Activated naive CD4-positive, alpha-beta T cell treated with anti-CD3 and anti-CD28 coated beads, Interleukin-2, amount 50 U/mL, for 16 hours (primary cell): Measurements from ENCODE around the gene MPDU1.
A peak's percentile ranks its signal among the peaks of the same experiment; 100 is the strongest.

Source experiments
- DNase-seq: peaks from one replicate; pipeline ENCODE4 v3.0.0-alpha.2; 2020

Gene MPDU1

DNA sequence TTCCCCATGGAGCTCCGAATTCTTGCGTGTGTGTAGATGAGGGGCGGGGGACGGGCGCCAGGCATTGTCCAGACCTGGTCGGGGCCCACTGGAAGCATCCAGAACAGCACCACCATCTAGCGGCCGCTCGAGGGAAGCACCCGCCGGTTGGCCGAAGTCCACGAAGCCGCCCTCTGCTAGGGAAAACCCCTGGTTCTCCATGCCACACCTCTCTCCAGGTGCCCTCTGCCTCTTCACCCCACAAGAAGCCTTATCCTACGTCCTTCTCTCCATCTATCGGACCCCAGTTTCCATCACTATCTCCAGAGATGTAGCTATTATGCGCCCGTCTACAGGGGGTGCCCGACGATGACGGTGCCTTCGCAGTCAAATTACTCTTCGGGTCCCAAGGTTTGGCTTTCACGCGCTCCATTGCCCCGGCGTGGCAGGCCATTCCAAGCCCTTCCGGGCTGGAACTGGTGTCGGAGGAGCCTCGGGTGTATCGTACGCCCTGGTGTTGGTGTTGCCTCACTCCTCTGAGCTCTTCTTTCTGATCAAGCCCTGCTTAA lies 22.6 kb upstream of the MPDU1 start:
- peak; percentile 86 for DNase-seq

DNA sequence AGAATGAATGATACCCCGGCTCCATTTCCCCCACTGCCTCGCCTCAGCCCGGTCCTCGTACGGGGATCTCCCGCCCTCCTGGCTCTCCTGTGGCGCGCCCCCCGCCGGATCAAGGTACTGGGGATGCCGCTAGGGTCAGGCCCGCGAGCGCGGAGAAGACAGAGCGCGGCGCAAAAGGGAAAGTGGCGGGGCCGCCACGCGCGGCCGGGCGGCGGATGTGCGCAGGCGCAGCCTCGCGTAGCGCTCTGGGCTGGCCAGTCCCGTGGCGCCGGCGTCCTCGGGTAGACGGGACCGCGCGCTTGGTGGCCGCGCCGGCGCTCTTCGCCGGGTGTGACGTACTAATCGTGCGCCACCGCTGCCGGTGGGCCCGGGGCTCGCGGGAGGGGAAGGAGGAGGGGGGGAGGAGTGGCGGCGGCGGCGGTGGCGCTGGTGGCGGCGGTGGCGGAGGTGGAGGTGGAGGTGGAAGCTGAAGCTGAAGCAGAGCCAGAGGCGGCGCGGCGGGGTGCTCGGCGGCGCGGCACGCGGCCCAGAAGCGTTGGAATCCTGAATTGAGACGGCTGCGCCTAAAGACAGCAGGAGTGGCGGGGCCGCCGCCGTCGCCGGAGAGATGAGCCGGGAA lies 22.0 kb upstream of the MPDU1 start, which contains the start of gene SENP3:
TSS of gene SENP3 (plus strand) at position 331 of the 619 bp plus-strand sequence. CDS start 1,158 bp downstream, outside the sequence.
- DNase-seq, result peak; percentile 92

DNA sequence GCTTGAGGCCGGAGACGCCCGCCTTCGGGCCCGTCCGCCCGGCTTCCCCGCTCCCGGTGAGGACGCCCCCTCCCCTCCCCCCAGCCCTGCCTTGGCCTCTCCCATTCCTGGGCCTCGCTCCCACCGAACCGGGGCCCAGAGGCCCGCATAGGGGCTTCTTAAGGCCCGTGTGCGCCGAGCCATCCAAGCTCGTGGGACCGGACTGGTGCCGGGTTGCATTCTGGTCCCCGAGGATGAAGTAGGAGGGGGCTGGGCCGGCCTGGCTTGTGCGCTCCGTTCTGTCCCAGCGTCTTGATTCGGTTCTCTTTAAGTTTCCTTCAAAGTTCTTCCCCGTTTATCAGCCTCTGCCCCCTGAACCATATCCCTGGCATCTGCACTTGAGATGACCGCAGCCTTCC lies 21.4 kb upstream of the MPDU1 start:
- DNase-seq, result peak; percentile 39

DNA sequence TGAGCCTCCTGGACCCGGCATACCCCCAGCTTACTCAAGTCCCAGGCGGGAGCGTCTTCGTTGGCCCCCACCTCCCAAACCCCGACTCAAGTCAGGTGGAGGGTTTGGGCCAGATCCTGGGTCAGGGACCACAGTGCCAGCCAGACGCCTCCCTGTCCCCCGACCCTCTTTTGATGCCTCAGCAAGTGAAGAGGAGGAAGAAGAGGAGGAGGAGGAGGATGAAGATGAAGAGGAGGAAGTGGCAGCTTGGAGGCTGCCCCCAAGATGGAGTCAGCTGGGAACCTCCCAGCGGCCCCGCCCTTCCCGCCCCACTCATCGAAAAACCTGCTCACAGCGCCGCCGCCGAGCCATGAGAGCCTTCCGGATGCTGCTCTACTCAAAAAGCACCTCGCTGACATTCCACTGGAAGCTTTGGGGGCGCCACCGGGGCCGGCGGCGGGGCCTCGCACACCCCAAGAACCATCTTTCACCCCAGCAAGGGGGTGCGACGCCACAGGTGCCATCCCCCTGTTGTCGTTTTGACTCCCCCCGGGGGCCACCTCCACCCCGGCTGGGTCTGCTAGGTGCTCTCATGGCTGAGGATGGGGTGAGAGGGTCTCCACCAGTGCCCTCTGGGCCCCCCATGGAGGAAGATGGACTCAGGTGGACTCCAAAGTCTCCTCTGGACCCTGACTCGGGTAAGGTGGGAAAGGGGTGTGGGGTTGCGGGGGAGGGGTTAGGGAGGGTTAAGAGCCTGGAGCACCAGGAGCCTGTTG lies 20.4 kb upstream of the MPDU1 start:
- no peak for DNase-seq

DNA sequence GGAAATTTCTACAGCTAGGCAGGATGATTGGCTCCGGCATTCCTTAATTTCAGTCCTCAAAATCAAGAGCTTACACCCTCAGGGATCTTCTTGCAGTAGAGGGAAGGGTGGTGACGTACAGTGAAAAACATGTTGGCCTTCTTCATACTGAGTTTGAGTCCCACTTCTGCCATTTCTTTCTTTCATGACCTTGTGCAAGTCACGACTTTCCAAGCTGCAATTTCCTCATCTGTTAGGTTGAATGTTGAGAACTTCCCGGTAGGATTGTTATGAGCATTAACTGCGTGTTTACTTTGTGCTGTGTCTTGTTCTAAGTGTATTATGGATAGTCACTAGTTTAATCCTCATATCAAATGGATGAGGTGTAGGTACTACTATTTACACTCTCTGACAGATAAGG lies 14.1 kb upstream of the MPDU1 start:
- DNase-seq, result no peak

DNA sequence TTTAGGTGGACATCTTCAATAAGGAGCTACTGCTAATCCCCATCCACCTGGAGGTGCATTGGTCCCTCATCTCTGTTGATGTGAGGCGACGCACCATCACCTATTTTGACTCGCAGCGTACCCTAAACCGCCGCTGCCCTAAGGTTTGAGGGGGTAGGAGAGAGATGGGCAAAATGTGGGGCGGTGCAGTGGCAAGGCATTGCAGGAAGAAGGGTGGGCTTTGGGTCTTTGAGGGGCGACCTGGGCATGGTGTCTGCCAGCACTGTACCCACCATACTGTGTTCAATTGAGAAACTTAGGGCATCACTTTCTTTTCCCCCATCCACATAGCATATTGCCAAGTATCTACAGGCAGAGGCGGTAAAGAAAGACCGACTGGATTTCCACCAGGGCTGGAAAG lies 13.3 kb upstream of the MPDU1 start:
- DNase-seq, result no peak

DNA sequence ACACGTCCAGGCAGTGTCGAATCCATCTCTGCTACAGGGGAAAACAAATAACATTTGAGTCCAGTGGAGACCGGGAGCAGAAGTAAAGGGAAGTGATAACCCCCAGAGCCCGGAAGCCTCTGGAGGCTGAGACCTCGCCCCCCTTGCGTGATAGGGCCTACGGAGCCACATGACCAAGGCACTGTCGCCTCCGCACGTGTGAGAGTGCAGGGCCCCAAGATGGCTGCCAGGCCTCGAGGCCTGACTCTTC lies 11.4 kb upstream of the MPDU1 start:
- no peak for DNase-seq

DNA sequence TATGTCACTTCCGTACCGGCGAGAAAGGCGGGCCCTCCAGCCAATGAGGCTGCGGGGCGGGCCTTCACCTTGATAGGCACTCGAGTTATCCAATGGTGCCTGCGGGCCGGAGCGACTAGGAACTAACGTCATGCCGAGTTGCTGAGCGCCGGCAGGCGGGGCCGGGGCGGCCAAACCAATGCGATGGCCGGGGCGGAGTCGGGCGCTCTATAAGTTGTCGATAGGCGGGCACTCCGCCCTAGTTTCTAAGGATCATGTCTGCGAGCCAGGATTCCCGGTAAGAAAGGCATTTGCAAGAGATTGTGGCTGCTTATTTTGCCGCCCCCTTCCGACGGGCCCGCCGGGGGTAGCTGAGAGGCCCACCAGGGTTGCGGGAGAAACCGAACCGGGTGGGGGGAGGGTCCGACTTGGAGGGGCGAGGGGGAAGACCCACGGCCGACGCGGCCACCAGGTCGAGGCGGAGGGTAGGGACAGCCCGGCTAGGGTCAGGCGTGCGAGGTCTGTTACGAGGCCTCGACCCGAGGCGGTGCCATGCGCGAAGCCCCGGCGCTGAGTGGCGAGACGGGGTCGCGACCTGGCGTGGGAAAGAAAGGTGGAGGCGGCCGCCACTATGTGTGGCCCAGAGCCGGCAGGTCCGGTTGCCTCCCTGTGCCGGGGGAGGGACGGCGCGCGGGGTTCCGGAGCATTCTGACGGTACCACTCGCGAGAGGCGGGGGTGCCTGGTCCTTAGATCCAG lies 10.9 kb upstream of the MPDU1 start:
- peak; percentile 99 for DNase-seq

DNA sequence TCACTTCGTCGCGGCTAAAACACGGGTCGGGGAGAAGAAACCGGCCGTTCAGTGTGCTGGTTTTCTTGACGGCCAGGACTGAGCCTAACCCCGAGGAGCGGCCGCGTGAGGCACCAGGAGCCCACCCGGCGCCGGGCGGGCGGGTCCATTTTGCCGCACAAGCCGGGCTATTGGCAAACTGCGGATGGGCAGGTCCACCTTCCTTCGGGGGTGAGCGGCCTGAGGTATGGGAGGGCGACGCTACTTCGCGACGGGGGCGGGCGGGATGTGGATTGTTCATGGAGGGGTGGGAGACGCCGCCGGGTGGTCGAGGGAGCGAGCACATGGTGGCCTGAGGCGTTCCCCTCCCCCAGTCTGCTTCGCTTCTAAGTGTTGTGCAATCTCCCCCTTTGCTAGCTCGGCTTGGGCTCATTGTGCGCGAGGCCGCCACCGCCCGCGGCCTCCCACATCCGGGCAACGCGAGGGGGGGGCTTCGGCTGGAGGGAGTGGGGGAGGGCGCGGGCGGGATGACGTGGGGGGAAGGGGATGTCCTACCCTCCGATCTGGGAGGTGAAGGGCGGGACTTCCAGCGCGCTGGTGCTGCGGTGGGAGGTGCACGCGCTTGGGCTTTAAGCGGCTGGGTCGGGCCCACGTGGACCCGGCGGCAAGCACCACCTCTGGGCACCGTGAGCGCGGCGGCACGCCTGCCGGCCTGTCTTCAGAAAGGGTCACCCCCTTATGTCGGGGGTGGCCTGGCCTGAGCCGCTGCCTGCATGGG lies 10.2 kb upstream of the MPDU1 start:
- DNase-seq, result peak; percentile 89

DNA sequence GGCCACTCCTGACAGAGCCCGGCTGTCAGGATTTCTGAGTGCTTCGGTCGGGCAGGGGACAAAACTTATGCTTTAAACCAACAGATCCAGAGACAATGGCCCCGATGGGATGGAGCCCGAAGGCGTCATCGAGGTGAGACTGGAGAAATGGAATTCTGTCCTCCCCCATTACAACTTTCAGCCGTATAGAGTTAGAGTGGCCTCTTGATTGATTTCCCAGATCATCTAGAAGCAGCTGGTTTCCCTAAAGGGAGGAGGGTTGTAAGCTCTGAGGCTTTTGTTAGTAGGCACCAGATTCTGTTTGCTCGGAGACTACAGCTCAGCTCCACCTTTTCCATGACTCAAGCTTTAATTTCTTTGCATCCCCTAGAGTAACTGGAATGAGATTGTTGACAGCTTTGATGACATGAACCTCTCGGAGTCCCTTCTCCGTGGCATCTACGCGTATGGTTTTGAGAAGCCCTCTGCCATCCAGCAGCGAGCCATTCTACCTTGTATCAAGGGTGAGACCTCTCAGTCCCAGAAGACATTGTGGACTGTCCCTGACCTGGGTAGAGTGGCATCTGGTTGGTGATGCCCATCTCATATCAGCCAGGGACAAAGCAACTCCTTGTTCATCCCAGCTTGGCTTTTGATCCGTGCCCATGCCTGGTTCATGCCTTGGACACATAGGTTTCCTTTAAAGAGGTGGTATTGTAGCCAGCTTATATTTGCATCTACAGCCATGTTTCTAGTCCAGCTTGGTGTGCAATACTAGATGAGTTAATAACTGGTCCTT lies 9.3 kb upstream of the MPDU1 start:
- no peak for DNase-seq

DNA sequence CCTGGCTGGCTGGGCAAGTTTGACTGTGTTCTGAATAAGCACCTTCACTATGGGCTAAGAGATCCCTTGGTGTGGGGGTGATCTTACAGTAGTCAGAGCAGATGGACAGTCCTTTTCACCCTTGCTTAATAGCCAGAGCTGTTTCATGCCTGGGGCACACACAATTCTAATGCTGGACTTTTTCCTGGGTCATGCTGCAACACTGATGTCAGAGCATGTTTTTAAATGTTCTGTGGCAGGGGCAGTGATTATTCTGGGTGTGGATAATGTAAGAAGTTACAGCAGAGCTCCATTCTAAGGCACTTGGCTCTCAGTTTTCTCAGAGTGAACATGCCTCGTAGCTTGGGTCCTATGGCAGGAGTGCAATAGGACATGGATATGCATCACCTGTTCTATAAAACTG lies 8.2 kb upstream of the MPDU1 start:
- no peak for DNase-seq

DNA sequence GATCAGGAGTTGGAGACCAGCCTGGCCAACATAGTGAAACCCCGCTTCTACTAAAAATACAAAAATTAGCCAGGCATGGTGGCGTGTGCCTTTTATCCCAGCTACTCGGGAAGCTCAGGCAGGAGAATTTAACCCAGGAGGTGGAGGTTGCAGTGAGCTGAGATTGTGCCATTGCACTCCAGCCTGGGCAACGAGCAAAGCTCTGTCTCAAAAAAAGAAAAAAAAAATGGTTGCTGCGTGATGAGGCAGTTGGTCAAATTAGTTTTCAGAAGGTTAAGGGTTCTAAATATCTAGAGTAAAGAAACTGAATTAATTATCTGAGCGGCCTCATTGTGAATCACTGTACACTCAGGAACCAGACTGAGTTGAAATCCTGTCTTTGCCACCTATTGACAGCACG lies 7.7 kb upstream of the MPDU1 start:
- no peak for DNase-seq

DNA sequence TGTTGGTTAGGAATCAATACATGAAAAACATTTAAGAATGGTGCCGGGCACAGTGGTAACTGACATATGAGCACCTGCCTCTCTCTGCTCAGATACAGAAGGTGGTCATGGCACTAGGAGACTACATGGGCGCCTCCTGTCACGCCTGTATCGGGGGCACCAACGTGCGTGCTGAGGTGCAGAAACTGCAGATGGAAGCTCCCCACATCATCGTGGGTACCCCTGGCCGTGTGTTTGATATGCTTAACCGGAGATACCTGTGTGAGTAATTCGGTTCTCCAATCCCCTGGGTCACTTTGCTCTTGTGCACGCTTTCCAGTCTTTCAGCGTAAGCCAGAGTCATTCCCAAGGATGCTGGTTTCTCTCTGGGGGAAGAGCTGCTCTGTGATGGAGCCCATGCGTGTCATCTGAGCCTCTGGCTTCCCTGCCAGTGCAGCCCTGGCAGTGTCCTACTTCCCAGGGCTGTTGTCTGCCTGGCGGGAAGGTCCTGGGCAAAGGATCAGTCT lies 7.2 kb upstream of the MPDU1 start:
- DNase-seq, result no peak

DNA sequence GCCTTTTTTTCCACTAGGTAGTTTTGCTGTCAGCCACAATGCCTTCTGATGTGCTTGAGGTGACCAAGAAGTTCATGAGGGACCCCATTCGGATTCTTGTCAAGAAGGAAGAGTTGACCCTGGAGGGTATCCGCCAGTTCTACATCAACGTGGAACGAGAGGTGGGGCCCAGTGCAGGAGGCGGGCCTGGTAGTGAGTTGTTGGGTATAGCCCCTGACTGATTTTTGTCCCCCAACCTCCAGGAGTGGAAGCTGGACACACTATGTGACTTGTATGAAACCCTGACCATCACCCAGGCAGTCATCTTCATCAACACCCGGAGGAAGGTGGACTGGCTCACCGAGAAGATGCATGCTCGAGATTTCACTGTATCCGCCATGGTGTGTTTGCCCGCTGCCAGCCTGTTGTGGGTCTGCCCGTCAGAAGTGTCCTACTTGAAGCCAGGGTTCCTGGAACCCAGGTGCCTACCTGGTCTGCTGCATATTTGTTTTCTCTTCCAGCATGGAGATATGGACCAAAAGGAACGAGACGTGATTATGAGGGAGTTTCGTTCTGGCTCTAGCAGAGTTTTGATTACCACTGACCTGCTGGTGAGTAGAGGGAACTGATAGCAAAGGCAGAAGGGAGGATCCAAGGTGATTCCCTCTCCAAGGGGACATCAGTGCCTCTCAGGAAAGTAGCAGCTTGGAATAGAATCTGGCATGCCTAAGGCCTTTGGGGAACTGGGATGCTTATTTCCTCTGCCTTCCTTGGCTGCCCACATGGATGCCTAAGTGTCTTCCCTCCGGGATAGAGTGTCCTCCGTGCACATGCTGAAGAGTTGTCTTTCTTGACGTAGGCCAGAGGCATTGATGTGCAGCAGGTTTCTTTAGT lies 6.1 kb upstream of the MPDU1 start:
- no peak for DNase-seq

DNA sequence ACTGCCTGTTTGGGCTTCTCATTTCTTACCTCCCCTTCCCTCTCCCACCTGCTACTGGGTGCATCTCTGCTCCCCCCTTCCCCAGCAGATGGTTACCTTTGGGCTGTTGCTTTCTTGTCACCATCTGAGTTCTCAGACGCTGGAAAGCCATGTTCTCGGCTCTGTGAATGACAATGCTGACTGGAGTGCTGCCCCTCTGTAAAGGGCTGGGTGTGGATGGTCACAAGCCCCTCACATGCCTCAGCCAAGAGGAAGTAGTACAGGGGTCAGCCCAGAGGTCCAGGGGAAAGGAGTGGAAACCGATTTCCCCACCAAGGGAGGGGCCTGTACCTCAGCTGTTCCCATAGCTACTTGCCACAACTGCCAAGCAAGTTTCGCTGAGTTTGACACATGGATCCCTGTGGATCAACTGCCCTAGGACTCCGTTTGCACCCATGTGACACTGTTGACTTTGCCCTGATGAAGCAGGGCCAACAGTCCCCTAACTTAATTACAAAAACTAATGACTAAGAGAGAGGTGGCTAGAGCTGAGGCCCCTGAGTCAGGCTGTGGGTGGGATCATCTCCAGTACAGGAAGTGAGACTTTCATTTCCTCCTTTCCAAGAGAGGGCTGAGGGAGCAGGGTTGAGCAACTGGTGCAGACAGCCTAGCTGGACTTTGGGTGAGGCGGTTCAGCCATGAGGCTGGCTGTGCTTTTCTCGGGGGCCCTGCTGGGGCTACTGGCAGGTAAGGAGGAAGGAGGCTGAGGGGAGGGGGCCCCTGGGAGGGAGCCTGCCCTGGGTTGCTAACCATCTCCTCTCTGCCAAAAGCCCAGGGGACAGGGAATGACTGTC lies 4.4 kb upstream of the MPDU1 start, which contains the start of gene CD68:
TSS of gene CD68 (plus strand) at position 638 of the 833 bp plus-strand sequence. CDS start at position 678, 40 bp downstream.
- peak; percentile 73 for DNase-seq

DNA sequence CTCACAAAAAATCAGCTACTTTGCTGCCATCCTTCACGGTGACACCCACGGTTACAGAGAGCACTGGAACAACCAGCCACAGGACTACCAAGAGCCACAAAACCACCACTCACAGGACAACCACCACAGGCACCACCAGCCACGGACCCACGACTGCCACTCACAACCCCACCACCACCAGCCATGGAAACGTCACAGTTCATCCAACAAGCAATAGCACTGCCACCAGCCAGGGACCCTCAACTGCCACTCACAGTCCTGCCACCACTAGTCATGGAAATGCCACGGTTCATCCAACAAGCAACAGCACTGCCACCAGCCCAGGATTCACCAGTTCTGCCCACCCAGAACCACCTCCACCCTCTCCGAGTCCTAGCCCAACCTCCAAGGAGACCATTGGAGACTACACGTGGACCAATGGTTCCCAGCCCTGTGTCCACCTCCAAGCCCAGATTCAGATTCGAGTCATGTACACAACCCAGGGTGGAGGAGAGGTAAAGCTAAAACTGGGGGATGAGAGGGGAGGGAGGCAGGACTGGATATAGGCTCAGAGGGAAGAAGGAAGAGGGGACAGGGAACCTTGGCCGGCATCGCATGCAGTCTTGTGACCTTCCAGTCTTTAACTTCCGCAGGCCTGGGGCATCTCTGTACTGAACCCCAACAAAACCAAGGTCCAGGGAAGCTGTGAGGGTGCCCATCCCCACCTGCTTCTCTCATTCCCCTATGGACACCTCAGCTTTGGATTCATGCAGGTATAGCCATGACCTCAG lies 3.6 kb upstream of the MPDU1 start:
- DNase-seq, result no peak

DNA sequence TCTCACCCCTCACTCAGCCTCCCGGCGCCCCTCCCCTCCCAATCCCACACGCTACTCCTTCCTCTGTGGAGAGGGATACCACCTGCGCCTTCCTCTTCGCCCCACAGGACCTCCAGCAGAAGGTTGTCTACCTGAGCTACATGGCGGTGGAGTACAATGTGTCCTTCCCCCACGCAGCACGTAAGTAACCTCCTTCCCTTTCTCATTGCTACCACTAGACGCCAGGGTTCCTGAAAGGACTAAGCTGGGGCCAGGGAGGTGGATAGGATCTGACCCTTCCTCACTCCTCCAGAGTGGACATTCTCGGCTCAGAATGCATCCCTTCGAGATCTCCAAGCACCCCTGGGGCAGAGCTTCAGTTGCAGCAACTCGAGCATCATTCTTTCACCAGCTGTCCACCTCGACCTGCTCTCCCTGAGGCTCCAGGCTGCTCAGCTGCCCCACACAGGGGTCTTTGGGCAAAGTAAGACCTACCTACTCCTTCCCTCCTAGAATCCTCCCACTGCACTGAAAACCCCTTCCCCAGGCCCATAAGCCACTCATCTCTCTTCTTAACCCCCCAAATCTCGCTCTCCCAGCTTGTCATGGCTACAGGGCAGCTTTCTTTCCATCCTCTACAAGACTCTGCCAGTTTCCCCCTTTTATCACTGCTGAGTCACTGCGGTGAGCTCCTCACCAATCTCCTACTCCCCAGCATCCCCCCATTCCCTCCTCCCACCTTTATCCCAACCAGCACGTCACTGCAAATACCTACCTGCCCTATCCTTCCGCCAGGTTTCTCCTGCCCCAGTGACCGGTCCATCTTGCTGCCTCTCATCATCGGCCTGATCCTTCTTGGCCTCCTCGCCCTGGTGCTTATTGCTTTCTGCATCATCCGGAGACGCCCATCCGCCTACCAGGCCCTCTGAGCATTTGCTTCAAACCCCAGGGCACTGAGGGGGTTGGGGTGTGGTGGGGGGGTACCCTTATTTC lies 2.8 kb upstream of the MPDU1 start:
- no peak for DNase-seq
